Measurements from ENCODE around the gene UAP1L1.

The UAP1L1 gene

GRCh38 chr9:137040568-137040967 is 36.7 kb upstream of the UAP1L1 start:
- Histone ChIP-seq H3K36me3 (ENCODE audit: insufficient read depth) (no peaks in the 10 kb centered on the region), H3K27me3 (ENCODE audit: insufficient read depth, low read depth) (peaks cover 87% of the 10 kb centered on the region), H4K20me1 (ENCODE audit: insufficient read depth) (no peaks in the 10 kb centered on the region), H2AFZ (ENCODE audit: low read depth) (no peak overlapping the region), H3K9ac (no peak overlapping the region), H3K79me2 (ENCODE audit: insufficient read depth, low read depth) (no peaks in the 10 kb centered on the region), H3K27ac (no peak overlapping the region), H3K4me3 (IDR thresholded peaks at IDR 0.05; ENCODE audit: insufficient read depth, low read depth, low read length) (no peak overlapping the region), H3K4me1 (ENCODE audit: low read depth, poor library complexity, severe bottlenecking) (no peaks in the 10 kb centered on the region), H3K4me2 (no peak overlapping the region)
- TF ChIP-seq CTCF (conservative IDR thresholded peaks at IDR 0.05; ENCODE audit: low read depth, low read length) = no peak

- Histone ChIP-seq H3K9ac (no peak overlapping the region), H3K4me3 (IDR thresholded peaks at IDR 0.05; ENCODE audit: insufficient read depth, low read depth, low read length) (no peak overlapping the region), H3K4me1 (ENCODE audit: low read depth, poor library complexity, severe bottlenecking) (no peaks in the 10 kb centered on the region), H3K27ac (no peak overlapping the region), H3K27me3 (ENCODE audit: insufficient read depth, low read depth) (peaks cover 89% of the 10 kb centered on the region), H4K20me1 (ENCODE audit: insufficient read depth) (no peaks in the 10 kb centered on the region), H2AFZ (ENCODE audit: low read depth) (no peak overlapping the region), H3K79me2 (ENCODE audit: insufficient read depth, low read depth) (no peaks in the 10 kb centered on the region), H3K4me2 (no peak overlapping the region), H3K36me3 (ENCODE audit: insufficient read depth) (no peaks in the 10 kb centered on the region)
- no peak for TF ChIP-seq CTCF (conservative IDR thresholded peaks at IDR 0.05; ENCODE audit: low read depth, low read length)
These were observed 36.2 kb upstream of the UAP1L1 start for GRCh38 chr9:137041124-137041523.

GRCh38 chr9:137042751-137043727 is 34.3 kb upstream of the UAP1L1 start:
- Histone ChIP-seq H3K27ac (no peak overlapping the region), H3K79me2 (ENCODE audit: insufficient read depth, low read depth) (no peaks in the 10 kb centered on the region), H3K27me3 (ENCODE audit: insufficient read depth, low read depth) (peaks cover 90% of the 10 kb centered on the region), H3K4me2 (no peak overlapping the region), H3K4me1 (ENCODE audit: low read depth, poor library complexity, severe bottlenecking) (no peaks in the 10 kb centered on the region), H2AFZ (ENCODE audit: low read depth) (no peak overlapping the region), H3K36me3 (ENCODE audit: insufficient read depth) (no peaks in the 10 kb centered on the region), H3K9ac (no peak overlapping the region), H4K20me1 (ENCODE audit: insufficient read depth) (no peaks in the 10 kb centered on the region), H3K4me3 (IDR thresholded peaks at IDR 0.05; ENCODE audit: insufficient read depth, low read depth, low read length) (no peak overlapping the region)
- no peak for TF ChIP-seq CTCF (conservative IDR thresholded peaks at IDR 0.05; ENCODE audit: low read depth, low read length)

GRCh38 chr9:137044037-137044436 is 33.3 kb upstream of the UAP1L1 start:
- no peak for TF ChIP-seq CTCF (conservative IDR thresholded peaks at IDR 0.05; ENCODE audit: low read depth, low read length)
- no peaks in the 10 kb centered on the region for H3K79me2 ChIP-seq (ENCODE audit: insufficient read depth, low read depth)
- no peak overlapping the region for H3K27ac ChIP-seq
- peaks cover 85% of the 10 kb centered on the region for H3K27me3 ChIP-seq (ENCODE audit: insufficient read depth, low read depth)
- no peak overlapping the region for H2AFZ ChIP-seq (ENCODE audit: low read depth)
- H3K4me3 ChIP-seq (IDR thresholded peaks at IDR 0.05; ENCODE audit: insufficient read depth, low read depth, low read length) = no peak overlapping the region
- no peak overlapping the region for H3K4me2 ChIP-seq
- no peak overlapping the region for H3K9ac ChIP-seq
- no peaks in the 10 kb centered on the region for H4K20me1 ChIP-seq (ENCODE audit: insufficient read depth)
- no peaks in the 10 kb centered on the region for H3K4me1 ChIP-seq (ENCODE audit: low read depth, poor library complexity, severe bottlenecking)
- no peaks in the 10 kb centered on the region for H3K36me3 ChIP-seq (ENCODE audit: insufficient read depth)

Measured in KMS-11 (cell line).